ENCODE data around the gene ANKRD39.
A peak's percentile ranks its signal among the peaks of the same experiment; 100 is the strongest.
"Not testable (repeated sequence)": the region's sequence is repeated elsewhere in the genome, so short reads cannot be mapped to it uniquely, and the experiment has no call there.

ANKRD39 gene

GRCh38 chr2:96808176-96808837 is 49.5 kb downstream of the ANKRD39 start:
- no peak for DNase-seq (ENCODE audit: low read depth in 2 of 2)

DNA sequence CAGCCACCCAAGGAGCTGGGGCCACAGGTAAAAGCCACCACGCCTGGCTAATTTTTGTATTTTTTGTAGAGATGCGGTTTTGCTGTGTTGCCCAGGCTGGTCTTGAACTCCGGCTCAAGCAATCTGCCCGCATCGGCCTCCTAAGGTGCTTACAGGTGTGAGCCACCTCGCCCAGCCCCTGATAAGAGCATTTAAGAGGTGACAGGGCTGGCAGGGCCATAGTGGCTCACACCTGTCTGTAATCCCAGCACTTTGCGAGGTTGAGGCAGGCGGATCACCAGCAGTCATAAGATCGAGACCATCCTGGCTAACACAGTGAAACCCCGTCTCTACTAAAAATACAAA is 50.7 kb downstream of the ANKRD39 start:
- DNase-seq (ENCODE audit: low read depth in 2 of 2) = no peak

GRCh38 chr2:96806468-96807126 is 51.2 kb downstream of the ANKRD39 start:
- no peak for DNase-seq (ENCODE audit: low read depth in 2 of 2)

GRCh38 chr2:96805946-96806345 is 51.9 kb downstream of the ANKRD39 start:
- DNase-seq (ENCODE audit: low read depth in 2 of 2) = not testable (repeated sequence)

GRCh38 chr2:96804986-96805385 is 52.8 kb downstream of the ANKRD39 start:
- no peak for DNase-seq (ENCODE audit: low read depth in 2 of 2)

DNA sequence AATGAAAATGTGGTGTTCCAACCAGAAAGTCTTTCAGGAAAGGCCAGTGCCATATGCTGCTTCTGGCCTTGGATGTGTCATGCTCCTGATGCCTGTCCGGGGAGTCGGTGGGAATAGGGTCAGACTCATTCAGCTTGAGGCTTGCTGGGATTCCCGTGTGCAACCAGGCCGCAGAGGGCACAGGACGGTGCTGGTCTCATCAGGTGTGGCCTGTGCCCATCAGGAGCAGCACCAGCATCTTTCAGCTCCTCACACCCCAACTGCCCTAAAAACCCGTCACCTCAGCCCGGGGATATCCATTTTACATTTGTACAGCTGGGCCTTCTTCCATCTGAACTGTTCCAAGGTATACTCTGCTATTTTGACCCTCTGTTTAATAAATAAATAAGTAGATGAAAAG is 55.1 kb downstream of the ANKRD39 start:
- no peak for DNase-seq (ENCODE audit: low read depth in 2 of 2)

GRCh38 chr2:96801786-96802595 is 55.8 kb downstream of the ANKRD39 start:
- peak; percentile 23 to 45 for DNase-seq (ENCODE audit: low read depth in 2 of 2)

- DNase-seq (ENCODE audit: low read depth in 2 of 2) = peak; percentile 61 to 65
These were observed 56.6 kb downstream of the ANKRD39 start for GRCh38 chr2:96801005-96801785.

DNA sequence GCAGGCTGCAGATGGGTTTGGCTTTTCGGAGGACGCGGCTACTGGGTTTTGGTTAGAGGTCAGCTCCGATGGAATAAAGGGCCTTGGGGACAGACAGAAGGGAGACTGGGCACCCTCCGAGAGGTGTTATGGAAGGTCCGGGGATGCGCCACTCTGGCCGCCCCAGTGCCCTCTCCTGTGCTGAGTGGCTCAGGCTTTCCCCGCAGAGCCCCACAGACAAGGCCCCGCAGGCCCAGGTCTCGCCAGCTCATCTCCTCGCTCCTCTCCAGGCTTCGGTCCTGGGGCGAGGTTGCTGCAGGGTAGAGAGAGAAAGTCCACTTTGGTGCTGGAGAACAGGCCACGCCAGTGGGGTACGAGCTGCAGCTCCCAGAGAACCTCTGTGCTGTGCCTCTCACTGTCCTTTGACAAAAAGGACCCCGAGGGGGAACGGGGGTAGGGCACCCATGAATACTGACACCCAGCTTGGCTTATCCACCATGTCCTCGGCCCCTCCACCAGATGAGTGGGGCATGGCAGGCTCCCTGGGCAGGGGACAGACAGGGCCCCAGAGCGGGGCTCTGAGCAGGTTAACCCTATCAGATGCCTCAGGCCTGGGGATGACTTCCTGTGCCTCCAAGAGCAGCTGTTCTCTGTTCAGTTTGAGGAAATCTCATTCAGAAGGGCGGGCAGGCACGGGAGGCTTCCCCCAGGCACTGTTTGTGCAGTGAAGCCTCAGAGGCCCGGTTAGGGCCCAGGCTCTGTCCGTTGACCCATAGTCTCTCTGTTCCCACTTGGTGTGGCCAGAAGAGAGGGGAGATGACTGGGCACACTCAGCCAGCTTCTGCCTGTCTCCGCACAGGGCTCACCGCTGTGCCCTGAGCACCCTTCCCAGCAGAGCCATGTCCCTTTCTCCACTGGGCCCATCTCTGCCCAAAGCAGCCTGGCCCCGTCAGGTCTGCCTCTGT is 57.5 kb downstream of the ANKRD39 start:
- DNase-seq (ENCODE audit: low read depth in 2 of 2) = no peak

DNA sequence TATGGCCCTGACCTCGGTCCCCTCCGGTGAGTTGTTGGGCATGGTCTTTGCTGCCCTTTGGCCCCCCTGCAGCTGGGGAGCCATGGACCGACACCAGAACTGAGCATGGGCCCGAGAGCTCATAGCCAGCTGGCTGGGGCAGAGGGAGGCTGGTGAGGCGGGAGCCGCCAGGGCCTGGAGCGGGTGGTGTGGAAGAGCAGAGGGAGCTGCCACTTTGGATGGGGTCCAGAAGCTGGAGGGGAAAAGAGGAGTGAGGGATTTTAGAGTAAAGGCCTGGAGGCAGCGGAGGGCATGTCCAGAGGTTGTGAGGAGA is 58.2 kb downstream of the ANKRD39 start:
- DNase-seq (ENCODE audit: low read depth in 2 of 2) = no peak

- no peak for DNase-seq (ENCODE audit: low read depth in 2 of 2)
These were observed 58.8 kb downstream of the ANKRD39 start for GRCh38 chr2:96798733-96799622.
